HAP-1 (cell line): Measurements from ENCODE around the gene IFI44L.

Source experiments
- DNase-seq, 2 experiments: peaks; one replicate each; pipeline ENCODE4 v3.0.0-alpha.2; 2016 to 2020; ENCODE audit warnings: low spot score in 2 of 2
- H3K27me3 ChIP-seq: fragments of 250-450 bp; sonication (Bioruptor Pico); 2 replicates; pipeline ENCODE4 v1.5.1; 2020; ENCODE audit warnings: low read depth, mild to moderate bottlenecking, moderate library complexity
- H3K36me3 ChIP-seq: fragments of 250-450 bp; sonication (Bioruptor Pico); replicated peaks from 2 replicates; pipeline ENCODE4 v1.5.1; 2020; ENCODE audit warnings: mild to moderate bottlenecking
- H3K4me1 ChIP-seq: fragments of 250-450 bp; sonication (Bioruptor Pico); 2 replicates; pipeline ENCODE4 v1.5.1; 2020; ENCODE audit warnings: mild to moderate bottlenecking
- H3K4me3 ChIP-seq: fragments of 250-450 bp; sonication (Bioruptor Pico); 2 replicates; pipeline ENCODE4 v1.5.1; 2020; ENCODE audit warnings: mild to moderate bottlenecking, moderate library complexity
- H3K9me3 ChIP-seq: fragments of 250-450 bp; sonication (Bioruptor Pico); 2 replicates; pipeline ENCODE4 v1.5.1; 2020; ENCODE audit warnings: mild to moderate bottlenecking, moderate library complexity
- in situ Hi-C: fragments of 300-500 bp; cut with MboI; formaldehyde crosslinking; loops from 3 replicates; pipeline ENCODE4 v1.14.3; 2020; ENCODE audit warnings: low sequenced_read_pairs, inconsistent platforms, mixed read lengths

IFI44L gene

DNA sequence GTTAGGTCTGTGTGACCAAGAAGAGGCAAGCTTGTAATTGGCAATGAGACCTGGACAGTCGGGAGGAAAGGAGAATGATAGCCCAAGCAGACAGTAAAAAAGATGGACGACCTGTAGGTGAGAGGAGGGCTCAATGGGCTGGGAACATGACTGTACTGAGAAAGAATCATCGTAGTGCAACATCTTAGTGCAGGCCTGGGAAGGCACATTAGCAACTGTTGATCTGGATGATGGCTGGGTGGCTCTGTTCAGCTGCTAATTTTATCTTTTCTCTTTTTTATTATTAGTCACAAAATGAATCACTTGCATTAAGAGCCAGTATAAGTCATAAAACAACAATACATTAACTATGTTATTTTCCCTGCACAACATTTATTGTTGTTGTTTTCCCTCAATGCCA lies 62.2 kb downstream of the IFI44L start:
- Histone ChIP-seq H3K36me3 (no peaks in the 10 kb centered on the region), H3K27me3 (no peaks in the 10 kb centered on the region), H3K9me3 (no peaks in the 10 kb centered on the region), H3K4me3 (no peak overlapping the region), H3K4me1 (no peaks in the 10 kb centered on the region)
- no peak for DNase-seq
- in situ Hi-C loops: no loop called here

- Histone ChIP-seq H3K4me3 (no peak overlapping the region), H3K4me1 (no peaks in the 10 kb centered on the region), H3K27me3 (no peaks in the 10 kb centered on the region), H3K36me3 (no peaks in the 10 kb centered on the region), H3K9me3 (no peaks in the 10 kb centered on the region)
- in situ Hi-C loops: no loop called here
- DNase-seq: no peak
These were observed 62.8 kb downstream of the IFI44L start for GRCh38 chr1:78683079-78683478.

GRCh38 chr1:78687315-78687714 lies 67.1 kb downstream of the IFI44L start:
- no peak for DNase-seq
- H3K9me3 ChIP-seq: no peaks in the 10 kb centered on the region
- in situ Hi-C loops: no loop called here
- no peak overlapping the region for H3K4me3 ChIP-seq
- H3K36me3 ChIP-seq: no peaks in the 10 kb centered on the region
- H3K27me3 ChIP-seq: no peaks in the 10 kb centered on the region
- no peaks in the 10 kb centered on the region for H3K4me1 ChIP-seq

DNA sequence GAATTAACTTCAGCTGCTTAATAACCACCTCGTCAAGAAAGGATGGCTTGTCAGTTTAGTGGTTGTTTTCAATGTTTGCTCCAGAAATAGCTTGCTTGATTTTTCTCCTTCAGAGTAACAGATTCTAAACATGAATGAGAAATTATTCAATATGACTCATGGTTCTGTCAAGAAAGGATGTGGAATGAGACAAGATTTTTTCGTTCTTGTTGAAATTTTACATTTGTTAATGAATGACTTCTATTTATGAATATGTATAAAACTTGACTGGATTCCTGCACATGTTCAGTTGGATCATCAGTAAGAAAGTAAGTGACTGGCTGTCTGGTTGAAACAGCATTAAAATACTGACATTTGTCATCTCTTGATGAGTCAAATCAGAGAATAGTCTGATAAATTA lies 67.7 kb downstream of the IFI44L start:
- H3K27me3 ChIP-seq: no peaks in the 10 kb centered on the region
- no peak overlapping the region for H3K4me3 ChIP-seq
- H3K9me3 ChIP-seq: no peaks in the 10 kb centered on the region
- H3K36me3 ChIP-seq: no peaks in the 10 kb centered on the region
- no peaks in the 10 kb centered on the region for H3K4me1 ChIP-seq
- DNase-seq: no peak
- in situ Hi-C loops: no loop called here

- Histone ChIP-seq H3K4me1 (no peaks in the 10 kb centered on the region), H3K9me3 (no peaks in the 10 kb centered on the region), H3K27me3 (no peaks in the 10 kb centered on the region), H3K4me3 (no peak overlapping the region), H3K36me3 (no peaks in the 10 kb centered on the region)
- peak in 1 of 2 experiments; percentile 3 for DNase-seq
- in situ Hi-C loops: no loop called here
These were observed 68.4 kb downstream of the IFI44L start for GRCh38 chr1:78688697-78689096.

DNA sequence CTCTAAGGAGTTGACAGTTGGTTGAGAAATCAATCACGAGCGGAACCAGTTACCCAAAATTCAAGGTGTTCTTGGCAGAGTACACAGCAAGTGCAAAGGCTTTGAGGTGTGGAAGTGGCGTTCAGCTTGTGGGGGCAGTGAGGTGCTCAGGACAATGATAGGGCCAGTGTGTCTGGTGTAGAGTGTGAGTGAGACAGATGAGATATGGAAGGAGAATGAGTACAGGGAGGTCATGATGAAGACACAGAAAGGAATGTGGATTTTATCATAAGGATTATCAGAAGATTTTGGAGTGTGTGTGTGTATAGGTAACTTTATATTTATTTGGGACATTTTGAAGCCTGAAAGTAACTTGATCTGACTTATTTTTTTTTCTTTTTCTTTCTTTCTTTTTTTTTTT lies 70.3 kb downstream of the IFI44L start:
- H3K4me1 ChIP-seq: no peaks in the 10 kb centered on the region
- in situ Hi-C loops: no loop called here
- H3K36me3 ChIP-seq: no peaks in the 10 kb centered on the region
- H3K4me3 ChIP-seq: no peak overlapping the region
- no peaks in the 10 kb centered on the region for H3K9me3 ChIP-seq
- DNase-seq: no peak
- H3K27me3 ChIP-seq: no peaks in the 10 kb centered on the region

DNA sequence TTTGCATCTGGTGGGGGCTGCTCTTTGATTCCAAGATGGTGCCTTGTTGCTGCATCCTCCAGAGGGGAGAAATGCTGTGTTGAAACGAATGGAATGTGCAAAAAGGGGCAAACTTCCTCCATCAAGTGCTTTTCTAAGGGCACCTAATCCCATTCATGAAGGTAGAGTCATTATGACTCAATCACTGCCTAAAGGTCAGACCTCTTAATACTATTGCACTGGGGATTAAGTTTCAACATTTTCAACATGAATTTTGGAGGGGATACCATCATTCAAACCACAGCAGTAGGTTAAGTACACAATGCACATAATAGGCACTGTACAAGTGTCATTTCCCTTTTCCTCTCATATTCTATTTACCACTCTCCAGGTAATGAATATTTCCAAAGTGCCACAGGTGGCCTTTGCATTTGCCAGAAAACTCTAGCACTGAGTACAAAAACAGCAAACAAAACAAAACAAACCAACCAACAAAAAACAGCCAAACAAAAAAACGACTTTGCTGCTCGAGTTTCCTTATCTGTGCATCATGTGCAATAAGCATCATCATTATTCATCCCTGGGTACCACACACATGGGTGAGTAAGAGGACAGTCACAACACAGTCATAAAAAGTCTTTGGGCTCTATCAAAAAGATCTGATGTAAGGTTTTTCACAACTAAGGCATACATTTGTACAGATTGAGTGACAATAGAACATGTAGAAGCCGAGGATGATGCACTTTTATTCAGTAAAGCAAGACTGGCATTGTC lies 71.9 kb downstream of the IFI44L start:
- no peak for DNase-seq
- Histone ChIP-seq H3K27me3 (no peaks in the 10 kb centered on the region), H3K9me3 (no peaks in the 10 kb centered on the region), H3K36me3 (no peaks in the 10 kb centered on the region), H3K4me3 (no peak overlapping the region), H3K4me1 (no peaks in the 10 kb centered on the region)
- in situ Hi-C loops: no loop called here
